Keratinocyte (primary cell): ENCODE measurements around the gene SLC7A11. TPM values are rescaled to one million over a fixed set of nuclear protein-coding genes. Genes with fewer than 3 reads are reported as not detected.

Experiments
- DNase-seq: peaks from one replicate; pipeline ENCODE4 v3.0.0-alpha.2; 2011; ENCODE audit warnings: low read depth, missing footprints, low spot score
- FAIRE-seq: peaks from 2 replicates; lab custom pipeline; 2011; peaks lifted over from hg19 to GRCh38; lab: Jason Lieb, UNC
- H2AFZ ChIP-seq: 2 replicates; pipeline ENCODE4 v1.6.0; 2012; ENCODE audit warnings: low read length, control low read depth, inconsistent platforms; ENCODE audit not compliant: control insufficient read depth
- H3K27ac ChIP-seq: 2 replicates; pipeline ENCODE4 v1.5.1; 2011; ENCODE audit warnings: low read length; ENCODE audit not compliant: control insufficient read depth, insufficient read depth
- H3K27me3 ChIP-seq: 3 replicates; pipeline ENCODE4 v1.6.0; 2011; ENCODE audit warnings: low read length; ENCODE audit not compliant: control insufficient read depth, insufficient read depth; ENCODE audit errors: extremely low read depth
- H3K36me3 ChIP-seq, 2 experiments: 2 replicates in 1 of 2; 3 replicates in 1 of 2; pipeline ENCODE4 v1.5.1; 2011; ENCODE audit warnings: low read length in 2 of 2, mild to moderate bottlenecking in 1 of 2; ENCODE audit not compliant: control insufficient read depth in 2 of 2, insufficient read depth in 2 of 2; ENCODE audit errors: extremely low read depth in 1 of 2
- H3K4me1 ChIP-seq: 3 replicates; pipeline ENCODE4 v1.5.1; 2011; ENCODE audit warnings: low read length; ENCODE audit not compliant: control insufficient read depth, insufficient read depth; ENCODE audit errors: extremely low read depth
- H3K4me2 ChIP-seq: 3 replicates; pipeline ENCODE4 v1.6.0; 2011; ENCODE audit warnings: low read depth, low read length; ENCODE audit not compliant: control insufficient read depth, insufficient read depth; ENCODE audit errors: extremely low read depth
- H3K4me3 ChIP-seq, 3 experiments: fragments of 200-600 bp in 1 of 3; sonication (generic) in 1 of 3; 2 replicates in 2 of 3; 3 replicates in 1 of 3; pipeline ENCODE4 v1.5.1; 2011 to 2016; ENCODE audit warnings: low read length in 3 of 3, mild to moderate bottlenecking in 3 of 3, control low read depth in 2 of 3, inconsistent platforms in 1 of 3, low read depth in 1 of 3, mixed read lengths in 1 of 3, mixed run types in 1 of 3, moderate library complexity in 1 of 3; ENCODE audit not compliant: control insufficient read depth in 2 of 3, insufficient read depth in 2 of 3; ENCODE audit errors: extremely low read depth in 1 of 3
- H3K79me2 ChIP-seq: 2 replicates; pipeline ENCODE4 v1.6.0; 2012; ENCODE audit warnings: low read length; ENCODE audit not compliant: control insufficient read depth, insufficient read depth
- H3K9ac ChIP-seq: 3 replicates; pipeline ENCODE4 v1.6.0; 2011; ENCODE audit warnings: low read length; ENCODE audit not compliant: control insufficient read depth, insufficient read depth; ENCODE audit errors: extremely low read depth
- H3K9me1 ChIP-seq: 3 replicates; pipeline ENCODE4 v1.6.0; 2011; ENCODE audit warnings: low read length; ENCODE audit not compliant: control insufficient read depth, insufficient read depth; ENCODE audit errors: extremely low read depth
- H3K9me3 ChIP-seq: 2 replicates; pipeline ENCODE4 v1.5.1; 2012; ENCODE audit warnings: low read depth, low read length; ENCODE audit not compliant: control insufficient read depth
- H4K20me1 ChIP-seq: 3 replicates; pipeline ENCODE4 v1.6.0; 2011; ENCODE audit warnings: low read length; ENCODE audit not compliant: control insufficient read depth, insufficient read depth; ENCODE audit errors: extremely low read depth
- CTCF ChIP-seq, 3 experiments: IDR thresholded peaks in 1 of 3; conservative IDR thresholded peaks in 1 of 3; optimal IDR thresholded peaks in 1 of 3; 2 replicates in 2 of 3; 3 replicates in 1 of 3; pipeline versions ENCODE3 to v1.5.1; 2011; ENCODE audit warnings: low read length in 3 of 3, mild to moderate bottlenecking in 3 of 3, moderate library complexity in 2 of 3, control low read depth in 1 of 3, inconsistent platforms in 1 of 3; ENCODE audit not compliant: insufficient read depth in 2 of 3; ENCODE audit errors: extremely low read depth in 1 of 3
- EZH2 ChIP-seq: IDR thresholded peaks from one replicate; pipeline ENCODE4 v1.6.1; 2012; ENCODE audit warnings: inconsistent platforms, mild to moderate bottlenecking, low read length, moderate library complexity
- dilution Hi-C: fragments of 300-500 bp; cut with MboI; formaldehyde crosslinking; loops from one replicate; pipeline ENCODE4 v1.7.0; 2020; ENCODE audit warnings: low sequenced_read_pairs; ENCODE audit not compliant: extremely low pct_ligation_motif_present
- polyA plus RNA-seq, 5 experiments: library from polyadenylated mRNA; depleted of rRNA in 3 of 5; stranded (reverse) in 3 of 5; stranded (forward) in 1 of 5; unstranded in 1 of 5; fragments of >200 nt; gene quantifications; 1 replicate in 1 of 5; 2 replicates in 3 of 5; 3 replicates in 1 of 5; pipeline versions ENCODE4 v1.2.1 to v1.2.3, GENCODE V29; 2011 to 2012; ENCODE audit warnings: missing spikeins in 2 of 5, low read depth in 1 of 5, low replicate concordance in 1 of 5

Gene SLC7A11
- polyA plus RNA-seq, 1 donor (not counting 4 experiments of a cell fraction or from before 2014, with no cell fraction given), result 8.4 TPM

DNA sequence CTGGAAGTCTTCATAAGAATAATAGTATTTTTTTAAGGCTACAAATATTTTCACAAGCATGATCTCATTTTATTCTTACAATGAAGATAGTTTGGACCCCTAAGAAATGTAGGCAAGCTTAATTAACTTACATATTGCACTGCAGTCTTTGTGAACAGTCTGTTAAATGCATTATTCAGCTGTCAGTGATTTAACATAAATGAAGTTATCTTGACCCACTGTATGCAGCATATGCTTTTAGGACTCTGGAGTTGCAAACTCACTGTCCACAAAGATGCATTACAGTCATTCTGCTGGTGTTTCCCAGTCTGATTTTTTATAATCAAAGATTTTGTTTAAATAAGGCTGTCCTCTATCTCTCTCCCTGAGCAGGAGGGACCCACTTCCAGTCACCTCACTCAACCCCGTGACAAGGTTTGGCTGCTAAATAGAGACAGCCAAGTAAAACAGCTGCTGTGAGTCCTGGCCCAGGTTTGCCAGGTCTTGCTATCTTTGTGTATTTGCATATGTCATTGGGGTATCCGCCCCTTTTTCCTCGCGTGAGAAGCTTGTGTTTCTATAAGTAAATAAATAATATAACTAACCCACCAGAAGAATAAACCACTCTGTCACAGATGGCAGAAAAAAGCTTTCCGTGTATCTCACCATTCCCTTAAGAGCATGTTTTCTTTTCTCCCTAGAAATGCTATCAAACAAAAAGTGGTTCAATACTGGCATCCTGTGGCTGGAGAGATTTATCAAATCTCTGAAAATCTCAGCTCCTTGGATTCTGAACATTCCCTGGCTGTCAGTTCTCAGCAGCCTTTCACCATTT lies 67.0 kb downstream of the SLC7A11 start:
- DNase-seq (no peak), FAIRE-seq (no peak)
- no peaks in the 10 kb centered on the region for H3K9me3 ChIP-seq
- H3K36me3 ChIP-seq, result peaks cover 1 to 12% of the 10 kb centered on the region in 2 experiments
- H2AFZ ChIP-seq, result no peak overlapping the region
- peaks cover 3% of the 10 kb centered on the region for H3K4me1 ChIP-seq
- H3K4me3 ChIP-seq, result no peak overlapping the region
- dilution Hi-C loops, result no loop called here
- no peak overlapping the region for H3K9ac ChIP-seq
- H3K27ac ChIP-seq, result no peak overlapping the region
- TF ChIP-seq EZH2 (no peak), CTCF (optimal IDR thresholded peaks at IDR 0.05 in 1 of 3, IDR thresholded peaks at IDR 0.05 in 1 of 3, conservative IDR thresholded peaks at IDR 0.05 in 1 of 3; ENCODE audit: extremely low read depth in 1 of 3, insufficient read depth in 2 of 3, low read length in 3 of 3) (peak in 1 of 3 experiments; percentile 2)
- H3K79me2 ChIP-seq, result no peaks in the 10 kb centered on the region
- no peaks in the 10 kb centered on the region for H3K9me1 ChIP-seq
- no peaks in the 10 kb centered on the region for H4K20me1 ChIP-seq
- H3K4me2 ChIP-seq, result no peak overlapping the region
- no peaks in the 10 kb centered on the region for H3K27me3 ChIP-seq

GRCh38 chr4:138164208-138164607 lies 77.9 kb downstream of the SLC7A11 start:
- no peaks in the 10 kb centered on the region for H3K36me3 ChIP-seq
- H3K27ac ChIP-seq, result no peak overlapping the region
- FAIRE-seq, result no peak
- H3K9me3 ChIP-seq, result no peaks in the 10 kb centered on the region
- H3K4me3 ChIP-seq, result no peak overlapping the region
- TF ChIP-seq CTCF (optimal IDR thresholded peaks at IDR 0.05 in 1 of 3, IDR thresholded peaks at IDR 0.05 in 1 of 3, conservative IDR thresholded peaks at IDR 0.05 in 1 of 3; ENCODE audit: extremely low read depth in 1 of 3, insufficient read depth in 2 of 3, low read length in 3 of 3) (no peak), EZH2 (no peak)
- H3K4me1 ChIP-seq, result peaks cover 18% of the 10 kb centered on the region
- dilution Hi-C loops, result no loop called here
- no peak overlapping the region for H3K4me2 ChIP-seq
- H2AFZ ChIP-seq, result no peak overlapping the region
- DNase-seq, result no peak
- H3K27me3 ChIP-seq, result no peaks in the 10 kb centered on the region
- no peaks in the 10 kb centered on the region for H3K9me1 ChIP-seq
- H4K20me1 ChIP-seq, result no peaks in the 10 kb centered on the region
- H3K79me2 ChIP-seq, result no peaks in the 10 kb centered on the region
- H3K9ac ChIP-seq, result no peak overlapping the region
